H9 (cell line): Measurements from ENCODE around the gene OR2T35. TPM values are rescaled to one million over a fixed set of nuclear protein-coding genes. Genes with fewer than 3 reads are reported as not detected.

Experiments used
- DNase-seq: peaks from one replicate; pipeline ENCODE4 v3.0.0-alpha.2; 2017
- H2AFZ ChIP-seq: one replicate; pipeline ENCODE4 v1.6.1; 2013; ENCODE audit warnings: mild to moderate bottlenecking, low read length, control low read depth, moderate library complexity
- H2AK5ac ChIP-seq: 2 replicates; pipeline ENCODE4 v1.6.1; 2013; ENCODE audit warnings: low read length, control low read depth, mixed read lengths; ENCODE audit not compliant: insufficient read length
- H2BK120ac ChIP-seq: one replicate; pipeline ENCODE4 v1.6.1; 2013; ENCODE audit warnings: low read depth, mild to moderate bottlenecking, low read length, control low read depth, inconsistent platforms; ENCODE audit not compliant: poor library complexity, severe bottlenecking
- H2BK12ac ChIP-seq: 2 replicates; pipeline ENCODE4 v1.6.1; 2013; ENCODE audit warnings: low read length, control low read depth, mixed read lengths, low read depth; ENCODE audit not compliant: insufficient read length
- H2BK15ac ChIP-seq: 2 replicates; pipeline ENCODE4 v1.6.1; 2013; ENCODE audit warnings: low read depth, low read length, control low read depth
- H2BK20ac ChIP-seq: one replicate; pipeline ENCODE4 v1.6.1; 2013; ENCODE audit warnings: low read depth, mild to moderate bottlenecking, low read length, control low read depth, inconsistent platforms; ENCODE audit not compliant: poor library complexity, severe bottlenecking
- H2BK5ac ChIP-seq: 2 replicates; pipeline ENCODE4 v1.6.1; 2013; ENCODE audit warnings: low read length, control low read depth, mixed read lengths; ENCODE audit not compliant: insufficient read length
- H3K14ac ChIP-seq: 2 replicates; pipeline ENCODE4 v1.6.1; 2013; ENCODE audit warnings: low read length, control low read depth; ENCODE audit not compliant: insufficient read depth
- H3K18ac ChIP-seq: 2 replicates; pipeline ENCODE4 v1.6.1; 2013; ENCODE audit warnings: low read depth, mild to moderate bottlenecking, mixed read lengths, low read length, control low read depth; ENCODE audit not compliant: insufficient read length
- H3K23ac ChIP-seq: 2 replicates; pipeline ENCODE4 v1.6.1; 2013; ENCODE audit warnings: low read length, control low read depth, mixed read lengths, low read depth; ENCODE audit not compliant: insufficient read length
- H3K23me2 ChIP-seq: 2 replicates; pipeline ENCODE4 v1.6.1; 2013; ENCODE audit warnings: low read depth, mild to moderate bottlenecking, mixed read lengths, low read length, control low read depth; ENCODE audit not compliant: insufficient read length, poor library complexity, severe bottlenecking
- H3K27ac ChIP-seq: 2 replicates; pipeline ENCODE4 v1.5.1; 2013; ENCODE audit warnings: low read length, control low read depth, mixed read lengths, low read depth; ENCODE audit not compliant: insufficient read length
- H3K27me3 ChIP-seq: 2 replicates; pipeline ENCODE4 v1.6.1; 2013; ENCODE audit warnings: low read length, control low read depth, inconsistent platforms; ENCODE audit not compliant: insufficient read depth
- H3K4ac ChIP-seq: 2 replicates; pipeline ENCODE4 v1.6.1; 2013; ENCODE audit warnings: low read depth, mild to moderate bottlenecking, control low read depth, inconsistent platforms, low read length, moderate library complexity
- H3K4me1 ChIP-seq: 2 replicates; pipeline ENCODE4 v1.6.1; 2013; ENCODE audit warnings: low read length, control low read depth, inconsistent platforms; ENCODE audit not compliant: insufficient read depth
- H3K4me2 ChIP-seq: 2 replicates; pipeline ENCODE4 v1.6.1; 2013; ENCODE audit warnings: low read length, control low read depth, mixed read lengths; ENCODE audit not compliant: insufficient read length, insufficient read depth
- H3K56ac ChIP-seq: 2 replicates; pipeline ENCODE4 v1.6.1; 2013; ENCODE audit warnings: low read depth, mild to moderate bottlenecking, mixed read lengths, low read length, control low read depth; ENCODE audit not compliant: insufficient read length
- H3K79me1 ChIP-seq: 2 replicates; pipeline ENCODE4 v1.6.1; 2013; ENCODE audit warnings: low read depth, mild to moderate bottlenecking, moderate library complexity, low read length, control low read depth, inconsistent platforms; ENCODE audit not compliant: insufficient read depth, poor library complexity, severe bottlenecking
- H3K79me2 ChIP-seq: 2 replicates; pipeline ENCODE4 v1.6.1; 2013; ENCODE audit warnings: low read length, control low read depth, inconsistent platforms; ENCODE audit not compliant: insufficient read depth
- H3K9ac ChIP-seq: 2 replicates; pipeline ENCODE4 v1.6.1; 2013; ENCODE audit warnings: low read length, control low read depth, mixed read lengths; ENCODE audit not compliant: insufficient read length; ENCODE audit errors: extremely low read depth
- H3K9me3 ChIP-seq: one replicate; pipeline ENCODE4 v1.6.1; 2013; ENCODE audit warnings: low read depth, low read length, inconsistent platforms; ENCODE audit not compliant: control insufficient read depth
- H3T11ph ChIP-seq: one replicate; pipeline ENCODE4 v1.6.1; 2013; ENCODE audit warnings: mild to moderate bottlenecking, low read length, control low read depth, inconsistent platforms
- H4K20me1 ChIP-seq: one replicate; pipeline ENCODE4 v1.6.1; 2013; ENCODE audit not compliant: control insufficient read depth, insufficient read length, insufficient read depth
- H4K5ac ChIP-seq: 2 replicates; pipeline ENCODE4 v1.6.1; 2013; ENCODE audit warnings: low read depth, mild to moderate bottlenecking, mixed read lengths, low read length, control low read depth; ENCODE audit not compliant: insufficient read length
- H4K8ac ChIP-seq: replicated peaks from 2 replicates; pipeline ENCODE4 v1.6.1; 2013; ENCODE audit warnings: low read length, control low read depth, mixed read lengths, low read depth; ENCODE audit not compliant: insufficient read length
- H4K91ac ChIP-seq: 2 replicates; pipeline ENCODE4 v1.6.1; 2013; ENCODE audit warnings: low read depth, mild to moderate bottlenecking, moderate library complexity, mixed read lengths, low read length, control low read depth; ENCODE audit not compliant: insufficient read length
- H3K27ac Mint-ChIP-seq, 3 experiments: 2 replicates in 2 of 3; 3 replicates in 1 of 3; pipeline ENCODE4 v1.8.0; 2020 to 2021; ENCODE audit warnings: mixed read lengths in 3 of 3, mild to moderate bottlenecking in 1 of 3, moderate library complexity in 1 of 3
- H3K27me3 Mint-ChIP-seq: 2 replicates; pipeline ENCODE4 v1.8.0; 2021; ENCODE audit warnings: low read depth, mild to moderate bottlenecking, moderate library complexity, mixed read lengths
- H3K36me3 Mint-ChIP-seq, 3 experiments: 2 replicates in 2 of 3; 3 replicates in 1 of 3; pipeline ENCODE4 v1.8.0; 2020 to 2021; ENCODE audit warnings: low read depth in 3 of 3, mixed read lengths in 3 of 3; ENCODE audit not compliant: insufficient read depth in 1 of 3
- H3K4me1 Mint-ChIP-seq, 2 experiments: 2 replicates each; pipeline ENCODE4 v1.8.0; 2020; ENCODE audit warnings: mixed read lengths in 2 of 2
- H3K4me3 Mint-ChIP-seq, 2 experiments: 2 replicates in 1 of 2; 3 replicates in 1 of 2; pipeline ENCODE4 v1.8.0; 2020 to 2021; ENCODE audit warnings: mild to moderate bottlenecking in 2 of 2, mixed read lengths in 2 of 2, moderate library complexity in 1 of 2
- H3K9me3 Mint-ChIP-seq, 2 experiments: 2 replicates in 1 of 2; 3 replicates in 1 of 2; pipeline ENCODE4 v1.8.0; 2020; ENCODE audit warnings: mild to moderate bottlenecking in 2 of 2, mixed read lengths in 2 of 2, moderate library complexity in 1 of 2
- CTCF ChIP-seq: fragments of 200-600 bp; sonication (generic); conservative IDR thresholded peaks from 3 replicates; pipeline ENCODE4 v1.8.0; 2021; ENCODE audit warnings: antibody characterized with exemption, mild to moderate bottlenecking
- WGBS: extraction: QIAGEN DNeasy Blood & Tissue Kit; methylation state at CpG from one replicate; pipeline ENCODE4 v1.1.7; 2013; ENCODE audit warnings: missing lambda C conversion rate, low lambda C conversion rate, mixed read lengths; ENCODE audit not compliant: insufficient read length; ENCODE audit errors: extremely low coverage; 5-methylcytosine and 5-hydroxymethylcytosine counted together
- total RNA-seq: library from RNA; stranded (reverse); gene quantifications from 2 replicates; pipeline ENCODE4 v1.2.1, GENCODE V29; 2021

The OR2T35 gene
- total RNA-seq, 1 experiment from 2014 or later = not detected

GRCh38 chr1:248631354-248632008 lies 13.6 kb downstream of the OR2T35 start:
- Histone ChIP-seq H3K23me2 (no peaks in the 10 kb centered on the region), H3K27me3 (no peaks in the 10 kb centered on the region), H4K8ac (no peak overlapping the region), H3K4me2 (no peak overlapping the region), H4K5ac (no peak overlapping the region), H3K4ac (no peak overlapping the region), H3K4me1 (no peaks in the 10 kb centered on the region), H3K18ac (no peak overlapping the region), H2BK5ac (no peak overlapping the region), H2BK20ac (no peak overlapping the region), H2AK5ac (no peak overlapping the region), H3T11ph (no peak overlapping the region), H3K79me2 (no peaks in the 10 kb centered on the region), H3K23ac (no peak overlapping the region), H4K91ac (no peak overlapping the region), H3K9me3 (peaks cover 51% of the 10 kb centered on the region), H2BK12ac (no peak overlapping the region), H2BK15ac (no peak overlapping the region), H3K14ac (no peak overlapping the region), H2BK120ac (no peak overlapping the region), H3K79me1 (no peaks in the 10 kb centered on the region), H3K56ac (no peak overlapping the region), H3K27ac (no peak overlapping the region), H4K20me1 (no peaks in the 10 kb centered on the region), H3K9ac (no peak overlapping the region), H2AFZ (no peak overlapping the region)
- no peaks in the 10 kb centered on the region for H3K4me1 Mint-ChIP-seq
- H3K27ac Mint-ChIP-seq = no peak overlapping the region
- no peak for DNase-seq
- peaks cover 37 to 46% of the 10 kb centered on the region in 2 experiments for H3K9me3 Mint-ChIP-seq
- H3K36me3 Mint-ChIP-seq = peaks cover 4 to 14% (median 4%) of the 10 kb centered on the region in 3 experiments; a peak in 6 of 7 replicates
- TF ChIP-seq CTCF = no peak
- no CpG with 5 or more reads among the region's 7 CpGs for WGBS
- H3K27me3 Mint-ChIP-seq = no peaks in the 10 kb centered on the region; the same call in 1 of the 2 replicates
- no peak overlapping the region for H3K4me3 Mint-ChIP-seq
